ENCODE measurements around the gene PRR23A.

DNA sequence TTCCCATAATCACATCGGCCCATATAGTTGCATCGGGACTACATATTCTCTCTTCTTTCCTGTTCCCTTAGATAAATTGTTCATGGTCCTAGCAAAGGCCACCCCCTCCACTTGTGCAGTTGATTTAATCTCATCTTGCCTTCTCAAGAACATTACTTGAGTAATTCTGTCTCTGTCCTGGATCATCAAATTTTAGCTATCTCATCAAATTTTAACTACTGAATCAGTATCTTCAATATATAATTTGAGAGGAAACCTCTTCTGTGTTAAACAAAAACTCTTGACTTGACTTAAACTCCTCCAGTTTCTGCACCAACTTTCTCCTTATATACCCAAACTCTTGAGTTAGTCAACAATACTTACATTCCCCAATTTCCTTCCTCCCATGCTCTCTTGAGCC, 18.9 kb upstream of the PRR23A start:
- TF ChIP-seq CTCF (IDR thresholded peaks at IDR 0.05; ENCODE audit: control extremely low read depth in 1 of 3, insufficient read depth in 1 of 3, low read depth in 1 of 3, low read length in 3 of 3) (no peak), EZH2 (IDR thresholded peaks at IDR 0.05; ENCODE audit: low read depth, low read length, severe bottlenecking) (no peak), POLR2A (IDR thresholded peaks at IDR 0.05; ENCODE audit: control extremely low read depth in 1 of 2, low read depth in 2 of 2, low read length in 2 of 2) (no peak)
- TF ChIP-seq, protein P1, sequence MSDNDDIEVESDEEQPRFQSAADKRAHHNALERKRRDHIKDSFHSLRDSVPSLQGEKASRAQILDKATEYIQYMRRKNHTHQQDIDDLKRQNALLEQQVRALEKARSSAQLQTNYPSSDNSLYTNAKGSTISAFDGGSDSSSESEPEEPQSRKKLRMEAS (IDR thresholded peaks at IDR 0.05) = no peak

Data from H1 (cell line).